ENCODE data around the gene MTHFR.

- TF ChIP-seq CTCF (conservative IDR thresholded peaks at IDR 0.05) (no peak), EZH2 (IDR thresholded peaks at IDR 0.05; ENCODE audit: low read depth) (no peak)
Measured at GRCh38 chr1:11769274-11769673, 36.5 kb downstream of the MTHFR start.

Measured in PC-9 (cell line).